ENCODE results near the gene MDM1. TPM values are rescaled to one million over a fixed set of nuclear protein-coding genes. Genes with fewer than 3 reads are reported as not detected.

The MDM1 gene
- total and polyA plus RNA-seq, 2 of the 13 experiments (the other 11 are each of a cell fraction or from before 2014, with no cell fraction given) = 4.6 to 15.2 TPM

GRCh38 chr12:68341822-68342221 is 9.7 kb upstream of the MDM1 start (continued):
- peak; percentile 51; the same call in 1 of the 2 replicates for TF ChIP-seq ZNF331 (CRISPR knock-in tag; IDR thresholded peaks at IDR 0.05)
- TF ChIP-seq ZNF10 (CRISPR knock-in tag; IDR thresholded peaks at IDR 0.05; ENCODE audit: borderline replicate concordance, low read depth) = no peak
- peak; percentile 73; the same call in 1 of the 2 replicates for TF ChIP-seq HMG20A (CRISPR knock-in tag; IDR thresholded peaks at IDR 0.05; ENCODE audit: borderline replicate concordance)
- TF ChIP-seq ZSCAN30 (CRISPR knock-in tag; IDR thresholded peaks at IDR 0.05) = no peak
- TF ChIP-seq REXO4 (CRISPR knock-in tag; IDR thresholded peaks at IDR 0.05; ENCODE audit: borderline replicate concordance) = no peak
- TF ChIP-seq RXRA (CRISPR knock-in tag; IDR thresholded peaks at IDR 0.05) = no peak; the same call in 1 of the 2 replicates
- TF ChIP-seq ZBTB39 (CRISPR knock-in tag; IDR thresholded peaks at IDR 0.05) = no peak
- TF ChIP-seq TRAFD1 (CRISPR knock-in tag; IDR thresholded peaks at IDR 0.05; ENCODE audit: borderline replicate concordance) = no peak
- TF ChIP-seq SOX13 (IDR thresholded peaks at IDR 0.05) = peak; percentile 87
- peak in 1 of 2 experiments; percentile 98; a peak in 2 of 4 replicates for TF ChIP-seq SOX13 (CRISPR knock-in tag; conservative IDR thresholded peaks at IDR 0.05 in 1 of 2, IDR thresholded peaks at IDR 0.05 in 1 of 2)
- TF ChIP-seq MBD4 (IDR thresholded peaks at IDR 0.05; ENCODE audit: borderline replicate concordance, low read length) = no peak
- no peak for TF ChIP-seq ZNF430 (CRISPR knock-in tag; IDR thresholded peaks at IDR 0.05)
- peak; percentile 24 for TF ChIP-seq YY1 (IDR thresholded peaks at IDR 0.05; ENCODE audit: insufficient read depth, insufficient replicate concordance, low read depth, low read length)
- TF ChIP-seq ZSCAN31 (CRISPR knock-in tag; IDR thresholded peaks at IDR 0.05; ENCODE audit: low read depth) = no peak
- TF ChIP-seq ZNF552 (CRISPR knock-in tag; IDR thresholded peaks at IDR 0.05; ENCODE audit: borderline replicate concordance) = no peak
- 0 out of 2 replicates have a peak, but pooled peaks have one; percentile 31 for TF ChIP-seq AHDC1 (CRISPR knock-in tag; IDR thresholded peaks at IDR 0.05; ENCODE audit: borderline replicate concordance)
- TF ChIP-seq FOXP1 (IDR thresholded peaks at IDR 0.05) = no peak
- 0 out of 2 replicates have a peak, but pooled peaks have one; percentile 10 for TF ChIP-seq FOXP1 (CRISPR knock-in tag; IDR thresholded peaks at IDR 0.05)
- no peak for TF ChIP-seq RFXAP (CRISPR knock-in tag; IDR thresholded peaks at IDR 0.05; ENCODE audit: borderline replicate concordance)
- no peak for TF ChIP-seq RFX5 (IDR thresholded peaks at IDR 0.05; ENCODE audit: low read depth, low read length)
- TF ChIP-seq ARID2 (CRISPR knock-in tag; IDR thresholded peaks at IDR 0.05; ENCODE audit: borderline replicate concordance) = no peak
- peak; percentile 76; the same call in 1 of the 2 replicates for TF ChIP-seq ZNF205 (CRISPR knock-in tag; IDR thresholded peaks at IDR 0.05)
- TF ChIP-seq BCL6 (CRISPR knock-in tag; IDR thresholded peaks at IDR 0.05) = peak; percentile 82
